K562 (cell line): ENCODE results near the gene RASIP1. TPM values are rescaled to one million over a fixed set of nuclear protein-coding genes. Genes with fewer than 3 reads are reported as not detected.

ENCODE experiments used
- CTBP1 ChIP-seq: fragments of 450-650 bp; IDR thresholded peaks from 2 replicates; pipeline ENCODE4 v1.6.1; 2016; ENCODE audit warnings: borderline replicate concordance
- FOSL1 ChIP-seq: fragments of 200-800 bp; sonication (Bioruptor generic); conservative IDR thresholded peaks from 2 replicates; pipeline ENCODE4 v1.6.1; 2016; ENCODE audit warnings: missing genetic modification characterization, missing compliant biosample characterization
- GABPA ChIP-seq: fragments of 200-800 bp; sonication (Bioruptor generic); conservative IDR thresholded peaks from 2 replicates; pipeline ENCODE4 v1.6.1; 2016; ENCODE audit warnings: low read depth, missing genetic modification characterization, missing compliant biosample characterization
- GABPB1 ChIP-seq: sonication (generic); formaldehyde crosslinking; IDR thresholded peaks from 2 replicates; pipeline ENCODE4 v1.8.0; 2022; ENCODE audit warnings: mild to moderate bottlenecking, missing genetic modification reagents
- JUNB ChIP-seq: fragments of 450-650 bp; formaldehyde crosslinking; conservative IDR thresholded peaks from 2 replicates; pipeline ENCODE4 v1.4.0; 2020; ENCODE audit warnings: mild to moderate bottlenecking
- MAZ ChIP-seq, 2 experiments: fragments of 450-650 bp in 1 of 2; sonication (generic) in 1 of 2; formaldehyde crosslinking; IDR thresholded peaks in 1 of 2; conservative IDR thresholded peaks in 1 of 2; 2 replicates each; pipeline versions ENCODE4 v1.4.0 to v1.5.0; 2020; ENCODE audit warnings: mild to moderate bottlenecking in 1 of 2, missing genetic modification reagents in 1 of 2
- RBM25 ChIP-seq: fragments of 200-400 bp; formaldehyde crosslinking; IDR thresholded peaks from 2 replicates; pipeline ENCODE4 v1.6.1; 2018; ENCODE audit warnings: low read length, low read depth, moderate library complexity; ENCODE audit not compliant: severe bottlenecking
- SOX6 ChIP-seq: fragments of 450-650 bp; IDR thresholded peaks from 2 replicates; pipeline ENCODE4 v1.6.1; 2014; ENCODE audit warnings: mild to moderate bottlenecking
- TGIF2 ChIP-seq: sonication (generic); formaldehyde crosslinking; IDR thresholded peaks from 2 replicates; pipeline ENCODE4 v1.8.1; 2022; ENCODE audit warnings: mild to moderate bottlenecking, missing genetic modification reagents, moderate library complexity
- ZNF311 ChIP-seq: fragments of 250-450 bp; sonication (Bioruptor Pico); IDR thresholded peaks from 2 replicates; pipeline ENCODE4 v1.4.0; 2020; ENCODE audit warnings: mild to moderate bottlenecking, moderate library complexity
- ZNF445 ChIP-seq: fragments of 250-450 bp; sonication (Bioruptor Pico); IDR thresholded peaks from 2 replicates; pipeline ENCODE4 v1.4.0; 2020; ENCODE audit warnings: low read depth, mild to moderate bottlenecking, moderate library complexity
- polyA plus RNA-seq, 8 experiments: library from polyadenylated mRNA; depleted of rRNA in 4 of 8; stranded (reverse) in 5 of 8; unstranded in 3 of 8; fragments of >200 nt; fragmentation: Nextera tagmentation in 2 of 8; fragmentation: Illumina TruSeq in 1 of 8; extraction: Ambion mirVana in 2 of 8; extraction: Trizol in 1 of 8; gene quantifications; 2 replicates each; pipeline versions ENCODE4 v1.2.1 to v1.2.3, GENCODE V29; 2011 to 2014; ENCODE audit warnings: inconsistent platforms in 1 of 8, missing spikeins in 1 of 8
- total RNA-seq, 7 experiments: library from RNA; depleted of rRNA in 6 of 7; stranded (reverse); fragments of >200 nt in 6 of 7; fragmentation: Illumina TruSeq in 2 of 7; extraction: Trizol in 2 of 7; gene quantifications; 2 replicates each; pipeline versions ENCODE4 v1.2.1 to v1.2.3, GENCODE V29; 2011 to 2021; ENCODE audit warnings: low replicate concordance in 1 of 7
- TF ChIP-seq, protein P1 (sequence below): fragments of 450-650 bp; IDR thresholded peaks from 2 replicates; pipeline ENCODE4 v1.6.1; 2017; ENCODE audit warnings: antibody characterized with exemption, mild to moderate bottlenecking
- TF ChIP-seq, protein P2 (sequence below): fragments of 250-450 bp; sonication (Bioruptor Pico); IDR thresholded peaks from 2 replicates; pipeline ENCODE4 v1.5.0; 2021
- TF ChIP-seq, protein P3 (sequence below): sonication (generic); formaldehyde crosslinking; IDR thresholded peaks from 2 replicates; pipeline ENCODE4 v1.8.0; 2022; ENCODE audit warnings: missing genetic modification reagents, mild to moderate bottlenecking, moderate library complexity, borderline replicate concordance
- TF ChIP-seq, protein P4 (sequence below): fragments of 250-450 bp; sonication (Bioruptor Pico); IDR thresholded peaks from 2 replicates; pipeline ENCODE4 v1.5.1; 2021; ENCODE audit warnings: mild to moderate bottlenecking

RASIP1 gene
- total and polyA plus RNA-seq, 9 of the 15 experiments (the other 6 are each of a cell fraction or from before 2014, with no cell fraction given) = 0.20 to 4.7 (median 1.5) TPM

DNA sequence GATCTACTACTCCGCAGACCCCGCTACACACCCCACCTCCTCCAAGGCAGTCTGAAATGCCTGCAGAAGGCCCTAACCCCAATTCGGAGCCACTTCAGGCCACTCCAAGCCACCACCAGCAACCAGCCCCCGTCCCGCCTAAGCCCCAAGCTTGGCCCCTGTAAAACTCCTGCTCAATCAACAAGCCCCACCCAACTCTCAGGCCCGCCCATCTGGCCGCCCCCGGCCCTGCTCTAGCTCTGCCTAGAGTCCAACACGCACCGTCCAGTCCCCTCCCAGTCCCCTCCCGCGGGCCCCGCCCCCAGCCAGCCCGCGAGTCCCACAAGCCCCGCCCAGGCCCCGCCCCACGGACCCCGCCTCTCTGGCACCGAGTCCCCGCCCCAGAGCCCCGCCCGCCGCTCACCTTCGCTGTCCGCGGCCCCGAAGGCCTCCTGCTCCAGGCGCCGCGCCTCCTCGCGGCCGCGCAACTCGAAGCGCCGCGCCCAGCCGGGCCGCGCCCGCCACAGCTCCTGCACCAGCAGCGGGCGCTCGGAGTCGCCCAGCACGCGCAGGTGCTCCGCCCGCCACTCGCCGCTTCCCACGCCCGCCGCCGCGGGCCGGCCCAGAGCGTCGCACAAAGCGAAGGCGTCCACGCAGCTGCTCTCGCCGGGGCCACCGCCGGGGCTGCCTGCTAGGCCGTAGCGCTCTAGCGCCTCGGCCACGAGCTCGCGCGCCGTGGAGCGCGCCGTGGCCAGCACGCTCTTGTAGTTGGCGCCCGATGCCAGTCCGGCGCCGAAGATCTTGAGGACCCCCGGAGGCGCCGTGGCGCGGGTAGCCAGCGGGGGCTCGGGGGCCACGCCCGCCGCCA lies 1.6 kb downstream of the RASIP1 start (continued):
- TF ChIP-seq, protein P1, sequence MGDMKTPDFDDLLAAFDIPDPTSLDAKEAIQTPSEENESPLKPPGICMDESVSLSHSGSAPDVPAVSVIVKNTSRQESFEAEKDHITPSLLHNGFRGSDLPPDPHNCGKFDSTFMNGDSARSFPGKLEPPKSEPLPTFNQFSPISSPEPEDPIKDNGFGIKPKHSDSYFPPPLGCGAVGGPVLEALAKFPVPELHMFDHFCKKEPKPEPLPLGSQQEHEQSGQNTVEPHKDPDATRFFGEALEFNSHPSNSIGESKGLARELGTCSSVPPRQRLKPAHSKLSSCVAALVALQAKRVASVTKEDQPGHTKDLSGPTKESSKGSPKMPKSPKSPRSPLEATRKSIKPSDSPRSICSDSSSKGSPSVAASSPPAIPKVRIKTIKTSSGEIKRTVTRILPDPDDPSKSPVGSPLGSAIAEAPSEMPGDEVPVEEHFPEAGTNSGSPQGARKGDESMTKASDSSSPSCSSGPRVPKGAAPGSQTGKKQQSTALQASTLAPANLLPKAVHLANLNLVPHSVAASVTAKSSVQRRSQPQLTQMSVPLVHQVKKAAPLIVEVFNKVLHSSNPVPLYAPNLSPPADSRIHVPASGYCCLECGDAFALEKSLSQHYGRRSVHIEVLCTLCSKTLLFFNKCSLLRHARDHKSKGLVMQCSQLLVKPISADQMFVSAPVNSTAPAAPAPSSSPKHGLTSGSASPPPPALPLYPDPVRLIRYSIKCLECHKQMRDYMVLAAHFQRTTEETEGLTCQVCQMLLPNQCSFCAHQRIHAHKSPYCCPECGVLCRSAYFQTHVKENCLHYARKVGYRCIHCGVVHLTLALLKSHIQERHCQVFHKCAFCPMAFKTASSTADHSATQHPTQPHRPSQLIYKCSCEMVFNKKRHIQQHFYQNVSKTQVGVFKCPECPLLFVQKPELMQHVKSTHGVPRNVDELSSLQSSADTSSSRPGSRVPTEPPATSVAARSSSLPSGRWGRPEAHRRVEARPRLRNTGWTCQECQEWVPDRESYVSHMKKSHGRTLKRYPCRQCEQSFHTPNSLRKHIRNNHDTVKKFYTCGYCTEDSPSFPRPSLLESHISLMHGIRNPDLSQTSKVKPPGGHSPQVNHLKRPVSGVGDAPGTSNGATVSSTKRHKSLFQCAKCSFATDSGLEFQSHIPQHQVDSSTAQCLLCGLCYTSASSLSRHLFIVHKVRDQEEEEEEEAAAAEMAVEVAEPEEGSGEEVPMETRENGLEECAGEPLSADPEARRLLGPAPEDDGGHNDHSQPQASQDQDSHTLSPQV = peak; percentile 90
- TF ChIP-seq TGIF2 (CRISPR knock-in tag) (no peak), ZNF311 (no peak), GABPB1 (CRISPR knock-in tag) (peak; percentile 44), CTBP1 (peak; percentile 98), MAZ (CRISPR knock-in tag; conservative IDR thresholded peaks at IDR 0.05 in 1 of 2, IDR thresholded peaks at IDR 0.05 in 1 of 2) (peak; percentile 29 to 87; a peak in 2 of 4 replicates), ZNF445 (CRISPR knock-in tag) (no peak), RBM25 (peak; percentile 26), FOSL1 (tag) (peak; percentile 51; the same call in 1 of the 2 replicates), JUNB (no peak), GABPA (no peak), SOX6 (peak; percentile 54)
- TF ChIP-seq, protein P2, sequence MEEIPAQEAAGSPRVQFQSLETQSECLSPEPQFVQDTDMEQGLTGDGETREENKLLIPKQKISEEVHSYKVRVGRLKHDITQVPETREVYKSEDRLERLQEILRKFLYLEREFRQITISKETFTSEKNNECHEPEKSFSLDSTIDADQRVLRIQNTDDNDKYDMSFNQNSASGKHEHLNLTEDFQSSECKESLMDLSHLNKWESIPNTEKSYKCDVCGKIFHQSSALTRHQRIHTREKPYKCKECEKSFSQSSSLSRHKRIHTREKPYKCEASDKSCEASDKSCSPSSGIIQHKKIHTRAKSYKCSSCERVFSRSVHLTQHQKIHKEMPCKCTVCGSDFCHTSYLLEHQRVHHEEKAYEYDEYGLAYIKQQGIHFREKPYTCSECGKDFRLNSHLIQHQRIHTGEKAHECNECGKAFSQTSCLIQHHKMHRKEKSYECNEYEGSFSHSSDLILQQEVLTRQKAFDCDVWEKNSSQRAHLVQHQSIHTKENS (CRISPR knock-in tag) = no peak
- TF ChIP-seq, protein P3, sequence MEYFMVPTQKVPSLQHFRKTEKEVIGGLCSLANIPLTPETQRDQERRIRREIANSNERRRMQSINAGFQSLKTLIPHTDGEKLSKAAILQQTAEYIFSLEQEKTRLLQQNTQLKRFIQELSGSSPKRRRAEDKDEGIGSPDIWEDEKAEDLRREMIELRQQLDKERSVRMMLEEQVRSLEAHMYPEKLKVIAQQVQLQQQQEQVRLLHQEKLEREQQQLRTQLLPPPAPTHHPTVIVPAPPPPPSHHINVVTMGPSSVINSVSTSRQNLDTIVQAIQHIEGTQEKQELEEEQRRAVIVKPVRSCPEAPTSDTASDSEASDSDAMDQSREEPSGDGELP (CRISPR knock-in tag) = no peak
- TF ChIP-seq, protein P4, sequence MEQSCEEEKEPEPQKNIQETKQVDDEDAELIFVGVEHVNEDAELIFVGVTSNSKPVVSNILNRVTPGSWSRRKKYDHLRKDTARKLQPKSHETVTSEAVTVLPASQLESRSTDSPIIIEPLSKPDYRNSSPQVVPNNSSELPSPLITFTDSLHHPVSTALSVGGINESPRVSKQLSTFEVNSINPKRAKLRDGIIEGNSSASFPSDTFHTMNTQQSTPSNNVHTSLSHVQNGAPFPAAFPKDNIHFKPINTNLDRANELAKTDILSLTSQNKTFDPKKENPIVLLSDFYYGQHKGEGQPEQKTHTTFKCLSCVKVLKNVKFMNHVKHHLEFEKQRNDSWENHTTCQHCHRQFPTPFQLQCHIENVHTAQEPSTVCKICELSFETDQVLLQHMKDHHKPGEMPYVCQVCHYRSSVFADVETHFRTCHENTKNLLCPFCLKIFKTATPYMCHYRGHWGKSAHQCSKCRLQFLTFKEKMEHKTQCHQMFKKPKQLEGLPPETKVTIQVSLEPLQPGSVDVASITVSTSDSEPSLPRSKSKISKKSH = no peak
